ENCODE data around the gene GPR37.

- no peak for TF ChIP-seq POLR2A (IDR thresholded peaks at IDR 0.05; ENCODE audit: low read length)
- TF ChIP-seq ELK1 (IDR thresholded peaks at IDR 0.05; ENCODE audit: low read depth, low read length), result no peak
- TF ChIP-seq CTCF (IDR thresholded peaks at IDR 0.05), result no peak
- no peak for TF ChIP-seq POLR2AphosphoS2 (conservative IDR thresholded peaks at IDR 0.05; ENCODE audit: low read length)
- TF ChIP-seq MAX (IDR thresholded peaks at IDR 0.05), result no peak
- TF ChIP-seq CEBPB (IDR thresholded peaks at IDR 0.05), result no peak
- no peak for TF ChIP-seq HOXA7 (CRISPR knock-in tag; IDR thresholded peaks at IDR 0.05)
- no peak for TF ChIP-seq CHD4 (IDR thresholded peaks at IDR 0.05; ENCODE audit: borderline replicate concordance)
Observed at GRCh38 chr7:124813994-124814798, 48.6 kb upstream of the GPR37 start.
